ENCODE data around the gene RBM34. TPM values are rescaled to one million over a fixed set of nuclear protein-coding genes. Genes with fewer than 3 reads are reported as not detected.
A peak's percentile ranks its signal among the peaks of the same experiment; 100 is the strongest.

The RBM34 gene
- total RNA-seq, 2 experiments from 2014 or later, result 46.4 to 93.7 TPM

- no peak overlapping the region for H3K4me3 ChIP-seq (ENCODE audit: low read depth, low read length, poor library complexity, severe bottlenecking)
- intact Hi-C loops (cut with micrococcal nuclease; ENCODE audit: unreplicated experiment), result no loop called here
Observed at GRCh38 chr1:235169986-235170385, 8.9 kb upstream of the RBM34 start.

DNA sequence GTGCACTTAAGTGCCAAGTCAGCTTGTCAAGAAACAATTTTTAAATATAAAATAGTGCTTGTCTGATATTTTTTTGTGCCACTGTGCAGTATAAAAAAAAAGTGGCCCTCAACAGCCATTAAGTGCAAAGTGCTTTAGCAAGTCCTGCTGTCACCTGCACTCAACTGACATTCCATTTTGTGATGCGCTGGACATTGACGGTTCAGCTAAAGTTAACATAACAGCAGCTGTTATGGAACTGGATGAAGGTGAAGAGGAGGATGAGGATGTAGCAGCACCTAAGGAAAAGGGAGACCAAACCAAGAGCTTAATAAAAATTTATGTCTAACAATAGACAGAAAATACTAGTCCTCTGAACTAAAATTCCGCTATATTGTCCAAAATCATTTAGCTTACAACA lies 7.3 kb upstream of the RBM34 start:
- H3K4me3 ChIP-seq (ENCODE audit: low read depth, low read length, poor library complexity, severe bottlenecking), result no peak overlapping the region
- no peaks in the 10 kb centered on the region for H3K4me1 ChIP-seq (ENCODE audit: insufficient read depth, low read length, poor library complexity, severe bottlenecking)
- H3K79me2 ChIP-seq (ENCODE audit: insufficient read depth, low read depth, low read length), result no peaks in the 10 kb centered on the region
- DNase-seq (ENCODE audit: low spot score), result no peak
- no TSS peak for BruUV-seq (replicated peaks)
- no peak overlapping the region for H3K27ac ChIP-seq (ENCODE audit: low read depth, low read length, poor library complexity, severe bottlenecking)
- CTCF ChIA-PET (ENCODE audit: unreplicated experiment), result no interaction called here
- no peak for TF ChIP-seq EZH2phosphoT487 (IDR thresholded peaks at IDR 0.05; ENCODE audit: borderline replicate concordance, low read depth, low read length)
- POLR2A ChIA-PET, result interaction anchor here (0.5 to 1.5 kb wide), 4 partner anchors 10 to 23 kb away, joined by 3 to 4 read pairs (median 3); no protein-coding TSS in a partner anchor
- H3K9me2 ChIP-seq (ENCODE audit: insufficient read depth, low read length), result no peaks in the 10 kb centered on the region
- no peak overlapping the region for H2AFZ ChIP-seq (ENCODE audit: low read length)
- peaks cover 52% of the 10 kb centered on the region for H3K36me3 ChIP-seq (ENCODE audit: insufficient read depth, low read length)
- intact Hi-C loops (cut with micrococcal nuclease; ENCODE audit: unreplicated experiment), result no loop called here
- H4K20me1 ChIP-seq (ENCODE audit: insufficient read depth, low read length), result no peaks in the 10 kb centered on the region
- H3K4me2 ChIP-seq (ENCODE audit: low read length), result no peak overlapping the region
- H3K9me3 ChIP-seq (ENCODE audit: low read length), result no peaks in the 10 kb centered on the region

More at GRCh38 chr1:235169986-235170385, 8.9 kb upstream of the RBM34 start:
- no peaks in the 10 kb centered on the region for H3K9me3 ChIP-seq (ENCODE audit: low read length)
- no peaks in the 10 kb centered on the region for H4K20me1 ChIP-seq (ENCODE audit: insufficient read depth, low read length)
- no peaks in the 10 kb centered on the region for H3K9me2 ChIP-seq (ENCODE audit: insufficient read depth, low read length)
- no peaks in the 10 kb centered on the region for H3K4me1 ChIP-seq (ENCODE audit: insufficient read depth, low read length, poor library complexity, severe bottlenecking)
- no TSS peak for BruUV-seq (replicated peaks)
- H3K79me2 ChIP-seq (ENCODE audit: insufficient read depth, low read depth, low read length), result no peaks in the 10 kb centered on the region
- H3K36me3 ChIP-seq (ENCODE audit: insufficient read depth, low read length), result peaks cover 66% of the 10 kb centered on the region
- no peak for DNase-seq (ENCODE audit: low spot score)
- POLR2A ChIA-PET, result no interaction called here
- H3K27ac ChIP-seq (ENCODE audit: low read depth, low read length, poor library complexity, severe bottlenecking), result no peak overlapping the region
- CTCF ChIA-PET (ENCODE audit: unreplicated experiment), result interaction anchor here (0.6 kb wide), 1 partner anchor 47 kb away, joined by 3 read pairs; no protein-coding TSS in a partner anchor
- TF ChIP-seq, protein P1, sequence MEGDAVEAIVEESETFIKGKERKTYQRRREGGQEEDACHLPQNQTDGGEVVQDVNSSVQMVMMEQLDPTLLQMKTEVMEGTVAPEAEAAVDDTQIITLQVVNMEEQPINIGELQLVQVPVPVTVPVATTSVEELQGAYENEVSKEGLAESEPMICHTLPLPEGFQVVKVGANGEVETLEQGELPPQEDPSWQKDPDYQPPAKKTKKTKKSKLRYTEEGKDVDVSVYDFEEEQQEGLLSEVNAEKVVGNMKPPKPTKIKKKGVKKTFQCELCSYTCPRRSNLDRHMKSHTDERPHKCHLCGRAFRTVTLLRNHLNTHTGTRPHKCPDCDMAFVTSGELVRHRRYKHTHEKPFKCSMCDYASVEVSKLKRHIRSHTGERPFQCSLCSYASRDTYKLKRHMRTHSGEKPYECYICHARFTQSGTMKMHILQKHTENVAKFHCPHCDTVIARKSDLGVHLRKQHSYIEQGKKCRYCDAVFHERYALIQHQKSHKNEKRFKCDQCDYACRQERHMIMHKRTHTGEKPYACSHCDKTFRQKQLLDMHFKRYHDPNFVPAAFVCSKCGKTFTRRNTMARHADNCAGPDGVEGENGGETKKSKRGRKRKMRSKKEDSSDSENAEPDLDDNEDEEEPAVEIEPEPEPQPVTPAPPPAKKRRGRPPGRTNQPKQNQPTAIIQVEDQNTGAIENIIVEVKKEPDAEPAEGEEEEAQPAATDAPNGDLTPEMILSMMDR (conservative IDR thresholded peaks at IDR 0.05; ENCODE audit: low read length), result no peak
- no peak for TF ChIP-seq EZH2phosphoT487 (IDR thresholded peaks at IDR 0.05; ENCODE audit: borderline replicate concordance, low read depth, low read length)
- H3K4me2 ChIP-seq (ENCODE audit: low read length), result no peak overlapping the region
- H2AFZ ChIP-seq (ENCODE audit: low read length), result no peak overlapping the region

GRCh38 chr1:235161685-235162327 lies 756 bp upstream of the RBM34 start:
- Histone ChIP-seq H3K4me3 (ENCODE audit: low read depth, low read length, poor library complexity, severe bottlenecking) (peak overlapping the region; percentile 85), H3K9me2 (ENCODE audit: insufficient read depth, low read length) (no peaks in the 10 kb centered on the region), H4K20me1 (ENCODE audit: insufficient read depth, low read length) (no peaks in the 10 kb centered on the region), H3K4me1 (ENCODE audit: insufficient read depth, low read length, poor library complexity, severe bottlenecking) (peaks cover 18% of the 10 kb centered on the region), H3K4me2 (ENCODE audit: low read length) (peak overlapping the region; percentile 86), H3K27ac (ENCODE audit: low read depth, low read length, poor library complexity, severe bottlenecking) (peak overlapping the region; percentile 64), H2AFZ (ENCODE audit: low read length) (peak overlapping the region; percentile 91), H3K9me3 (ENCODE audit: low read length) (no peaks in the 10 kb centered on the region), H3K36me3 (ENCODE audit: insufficient read depth, low read length) (peaks cover 29% of the 10 kb centered on the region), H3K79me2 (ENCODE audit: insufficient read depth, low read depth, low read length) (peaks cover 25% of the 10 kb centered on the region)
- DNase-seq (ENCODE audit: low spot score), result no peak
- TF ChIP-seq, protein P1 (conservative IDR thresholded peaks at IDR 0.05; ENCODE audit: low read length), result no peak
- TF ChIP-seq EZH2phosphoT487 (IDR thresholded peaks at IDR 0.05; ENCODE audit: borderline replicate concordance, low read depth, low read length), result no peak
- BruUV-seq (replicated peaks), result TSS peak; percentile 94
- intact Hi-C loops (cut with micrococcal nuclease; ENCODE audit: unreplicated experiment), result loop anchor here (2.0 to 5.0 kb wide), 2 partner anchors 57 to 165 kb away; partner anchors contain the start of genes ARID4B and GGPS1
- ChIA-PET CTCF (ENCODE audit: unreplicated experiment) (interaction anchor here (0.6 kb wide), 1 partner anchor 669 kb away, joined by 3 read pairs; no protein-coding TSS in a partner anchor), POLR2A (interaction anchor here (0.6 to 1.9 kb wide), 6 partner anchors 24 to 565 kb away, joined by 3 to 7 read pairs (median 4); partner anchors contain the start of gene TOMM20)

Measured in OCI-LY7 (cell line).